Activated gamma-delta T cell treated with anti-CD3 and anti-CD28 coated beads, Interleukin-2, amount 50 U/mL, for 16 hours (primary cell): ENCODE results near the gene ECE2.
"Not testable (repeated sequence)": the region's sequence is repeated elsewhere in the genome, so short reads cannot be mapped to it uniquely, and the experiment has no call there.

Experiments used
- DNase-seq: peaks from one replicate; pipeline ENCODE4 v3.0.0-alpha.2; 2020; ENCODE audit warnings: low read depth

The ECE2 gene

DNA sequence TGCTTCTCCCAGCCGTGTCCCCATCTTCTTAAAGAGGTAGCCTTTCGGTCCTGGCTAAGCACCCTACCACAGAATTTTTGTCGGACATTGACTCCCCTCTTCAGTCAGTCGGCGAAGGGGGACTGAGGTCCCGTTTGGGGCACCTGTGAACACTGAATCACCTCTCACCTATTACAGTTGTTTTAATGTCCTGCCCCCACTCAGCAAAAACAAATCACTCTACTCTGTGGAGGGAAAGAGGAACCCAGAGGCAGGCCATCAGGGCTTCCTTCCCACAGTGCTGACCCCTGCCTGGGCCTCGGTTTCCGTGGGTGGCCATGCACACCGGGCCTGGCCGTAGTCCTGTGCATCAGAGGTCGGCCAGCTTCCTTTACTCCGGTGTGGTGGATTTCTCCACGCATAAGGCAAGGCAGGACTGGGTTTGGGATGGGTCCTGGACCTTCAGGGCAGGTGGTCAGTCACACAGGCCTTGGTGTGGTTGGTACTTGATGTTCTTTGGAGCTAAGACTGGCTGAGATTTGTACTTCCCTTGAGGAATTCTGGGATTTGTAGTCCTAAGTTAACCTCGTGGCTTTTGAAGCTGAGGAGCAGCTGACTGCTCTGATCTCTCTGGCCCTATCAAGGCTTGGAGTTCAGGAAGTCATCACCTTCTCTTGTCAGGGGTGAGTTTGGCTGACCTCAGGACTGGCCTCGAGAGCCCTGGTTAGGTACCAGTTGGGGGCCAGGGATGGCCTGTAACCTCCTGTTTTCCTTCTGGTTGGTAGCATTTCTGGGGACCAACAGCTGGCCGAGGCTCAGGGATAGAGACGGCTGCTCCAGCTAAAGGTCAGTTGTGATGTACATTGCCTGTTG lies 61.0 kb downstream of the ECE2 start:
- DNase-seq = no peak

DNA sequence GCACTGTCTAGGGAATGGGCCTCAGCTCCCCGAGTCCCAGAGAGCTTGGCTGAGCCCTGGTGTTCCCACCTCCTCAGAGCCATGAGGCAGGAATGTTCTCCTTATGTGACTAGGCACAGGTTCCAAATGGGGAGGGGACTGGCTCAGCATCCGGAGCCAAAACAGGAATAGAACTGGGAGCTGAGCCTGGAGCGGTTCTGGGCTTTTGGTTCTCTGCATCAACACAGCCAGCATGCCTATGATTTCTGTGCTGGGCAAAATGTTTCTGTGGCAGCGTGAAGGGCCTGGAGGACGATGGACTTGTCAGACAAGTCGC lies 61.5 kb downstream of the ECE2 start, which contains the start of gene FAM131A:
Gene FAM131A (plus strand): TSS at position 202 of the 316 bp plus-strand sequence. CDS start 31 bp downstream, at position 233.
- no peak for DNase-seq

DNA sequence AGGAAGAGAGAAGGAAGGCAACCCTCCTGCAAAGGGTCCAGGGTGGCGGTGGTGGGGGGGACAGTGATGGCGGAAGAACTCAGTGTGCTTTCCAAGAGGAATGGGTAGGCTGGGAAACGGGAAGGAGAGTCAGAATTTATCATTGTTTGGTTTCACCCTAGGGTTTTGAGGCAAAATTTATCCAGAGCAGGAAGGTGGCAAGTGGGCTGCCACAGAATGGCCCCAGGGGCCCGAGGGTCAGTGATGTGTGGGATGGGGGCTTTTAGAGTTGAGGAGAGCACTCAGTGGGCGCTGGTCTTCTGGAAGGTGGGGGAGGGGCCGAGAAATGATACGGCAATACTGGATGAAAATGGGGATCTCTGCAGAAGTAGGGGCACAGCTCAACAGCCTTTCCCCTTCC lies 62.2 kb downstream of the ECE2 start:
- DNase-seq = no peak

DNA sequence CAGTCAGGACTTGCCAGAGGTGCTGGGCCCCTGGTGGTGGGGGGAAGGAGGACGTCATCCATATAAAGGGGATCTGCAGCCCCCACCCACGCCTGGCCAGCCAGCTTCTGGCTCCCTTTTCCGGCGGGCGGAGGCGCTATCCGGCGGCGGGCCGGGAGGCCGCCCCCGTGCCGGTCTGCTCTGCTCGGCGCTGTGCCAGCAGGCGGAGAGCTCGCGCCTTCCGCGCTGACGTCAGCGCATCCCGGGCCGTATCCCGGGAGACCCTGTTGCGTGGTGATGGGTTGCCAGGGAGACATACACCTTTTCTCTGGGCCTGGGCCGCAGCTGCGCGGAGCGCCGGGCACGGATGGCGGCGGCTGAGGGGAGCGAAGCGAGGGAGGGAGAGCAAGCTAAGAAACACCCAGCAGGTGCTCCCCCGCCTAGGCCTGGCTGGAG lies 62.7 kb downstream of the ECE2 start:
- DNase-seq = no peak

DNA sequence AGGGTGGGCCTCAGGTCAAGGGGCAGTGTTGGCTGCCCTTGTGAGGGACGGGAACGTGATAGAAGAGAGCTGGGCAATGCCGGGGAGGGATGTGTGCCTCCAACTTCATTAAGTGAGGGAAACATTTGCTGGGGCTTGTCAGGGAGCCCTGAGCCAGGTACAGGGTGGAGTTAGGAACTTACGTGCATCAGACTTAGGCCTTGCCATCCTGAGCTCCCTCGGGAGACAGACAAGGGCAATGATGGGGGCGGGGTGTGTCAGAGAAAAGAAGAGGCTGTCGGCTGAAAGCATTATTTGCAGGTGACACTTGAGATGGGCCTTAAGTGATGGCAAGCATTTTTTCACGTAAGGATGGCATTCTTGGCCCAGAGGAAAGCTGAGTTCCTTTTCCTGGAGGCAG lies 63.2 kb downstream of the ECE2 start:
- no peak for DNase-seq

DNA sequence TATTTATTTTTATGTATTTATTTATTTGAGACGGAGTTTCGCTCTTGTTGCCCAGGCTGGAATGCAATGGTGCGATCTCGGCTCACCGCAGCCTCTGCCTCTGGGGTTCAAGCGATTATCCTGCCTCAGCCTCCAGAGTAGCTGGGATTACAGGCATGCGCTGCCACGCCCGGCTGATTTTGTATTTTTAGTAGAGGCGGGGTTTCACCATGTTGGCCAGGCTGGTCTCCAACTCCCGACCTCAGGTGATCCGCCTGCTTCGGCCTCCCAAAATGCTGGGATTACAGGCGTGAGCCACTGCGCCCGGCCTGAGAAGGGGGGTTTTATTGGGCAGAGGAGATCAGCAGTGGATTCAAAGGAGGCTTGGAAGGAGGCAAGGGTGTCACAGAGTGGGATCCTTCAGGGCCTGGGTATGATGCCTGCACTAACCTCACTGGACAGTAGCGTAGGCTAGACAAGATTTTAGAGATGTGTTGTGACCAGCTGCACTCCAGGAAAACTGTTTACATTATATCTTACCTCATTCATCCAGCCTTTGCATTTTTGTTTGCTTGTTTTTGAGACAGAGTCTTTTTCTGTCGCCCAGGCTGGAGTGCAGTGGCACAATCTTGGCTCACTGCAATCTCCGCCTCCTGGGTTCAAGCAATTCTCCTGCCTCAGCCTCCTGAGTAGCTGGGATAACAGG lies 63.8 kb downstream of the ECE2 start:
- not testable (repeated sequence) for DNase-seq

DNA sequence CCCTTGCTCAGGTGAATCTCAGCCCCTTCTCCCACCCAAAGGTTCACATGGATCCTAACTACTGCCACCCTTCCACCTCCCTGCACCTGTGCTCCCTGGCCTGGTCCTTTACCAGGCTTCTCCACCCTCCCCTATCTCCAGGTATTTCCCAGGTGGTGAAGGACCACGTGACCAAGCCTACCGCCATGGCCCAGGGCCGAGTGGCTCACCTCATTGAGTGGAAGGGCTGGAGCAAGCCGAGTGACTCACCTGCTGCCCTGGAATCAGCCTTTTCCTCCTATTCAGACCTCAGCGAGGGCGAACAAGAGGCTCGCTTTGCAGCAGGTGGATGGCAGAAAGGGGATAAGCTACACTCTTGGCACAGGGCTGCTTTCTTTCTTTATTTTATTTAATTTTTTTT lies 66.1 kb downstream of the ECE2 start:
- no peak for DNase-seq
